ENCODE results near the gene SNRPD2.
"Not testable (repeated sequence)": the region's sequence is repeated elsewhere in the genome, so short reads cannot be mapped to it uniquely, and the experiment has no call there.

Gene SNRPD2

DNA sequence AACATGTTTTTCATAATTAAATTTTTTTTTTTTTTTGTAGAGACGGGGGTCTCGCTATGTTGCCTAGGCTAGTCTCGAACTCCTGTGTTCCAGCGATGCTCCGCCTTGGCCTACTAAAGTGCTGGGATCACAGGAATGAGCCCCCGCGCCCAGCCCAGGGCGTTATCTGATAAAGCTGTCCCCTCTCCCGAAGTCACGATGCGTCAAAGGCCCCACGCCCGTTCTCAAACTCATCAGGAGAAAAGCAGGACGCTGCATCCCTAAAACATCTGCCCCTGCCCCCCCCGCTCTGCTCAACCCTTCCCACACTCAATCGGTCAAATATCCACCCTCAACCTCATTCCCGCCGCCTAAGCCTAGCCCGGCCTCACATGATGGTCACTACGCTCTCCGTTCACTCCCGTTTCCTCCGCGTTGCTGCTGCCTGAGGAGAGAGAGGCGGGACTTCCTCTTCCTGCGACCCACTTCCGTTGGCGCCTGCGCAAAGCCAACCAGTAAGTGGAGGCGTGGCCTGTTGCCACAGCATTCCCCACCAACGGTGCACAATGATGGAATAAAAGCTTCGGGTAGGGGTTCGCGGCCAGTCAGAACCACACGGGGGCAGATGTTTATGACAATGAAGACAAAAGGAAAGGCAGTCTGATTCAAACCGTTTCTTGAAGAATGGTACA, at the start of gene SNRPD2:
Gene SNRPD2, minus strand, starts transcription at position 438 of the 671 bp plus-strand sequence. Its CDS starts 65 bp downstream, at position 373.
- DNase-seq (ENCODE audit: low spot score) = peak; percentile 91
- TF ChIP-seq, protein P1, sequence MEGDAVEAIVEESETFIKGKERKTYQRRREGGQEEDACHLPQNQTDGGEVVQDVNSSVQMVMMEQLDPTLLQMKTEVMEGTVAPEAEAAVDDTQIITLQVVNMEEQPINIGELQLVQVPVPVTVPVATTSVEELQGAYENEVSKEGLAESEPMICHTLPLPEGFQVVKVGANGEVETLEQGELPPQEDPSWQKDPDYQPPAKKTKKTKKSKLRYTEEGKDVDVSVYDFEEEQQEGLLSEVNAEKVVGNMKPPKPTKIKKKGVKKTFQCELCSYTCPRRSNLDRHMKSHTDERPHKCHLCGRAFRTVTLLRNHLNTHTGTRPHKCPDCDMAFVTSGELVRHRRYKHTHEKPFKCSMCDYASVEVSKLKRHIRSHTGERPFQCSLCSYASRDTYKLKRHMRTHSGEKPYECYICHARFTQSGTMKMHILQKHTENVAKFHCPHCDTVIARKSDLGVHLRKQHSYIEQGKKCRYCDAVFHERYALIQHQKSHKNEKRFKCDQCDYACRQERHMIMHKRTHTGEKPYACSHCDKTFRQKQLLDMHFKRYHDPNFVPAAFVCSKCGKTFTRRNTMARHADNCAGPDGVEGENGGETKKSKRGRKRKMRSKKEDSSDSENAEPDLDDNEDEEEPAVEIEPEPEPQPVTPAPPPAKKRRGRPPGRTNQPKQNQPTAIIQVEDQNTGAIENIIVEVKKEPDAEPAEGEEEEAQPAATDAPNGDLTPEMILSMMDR (IDR thresholded peaks at IDR 0.05; ENCODE audit: extremely low read depth, missing control alignments) = no peak

DNA sequence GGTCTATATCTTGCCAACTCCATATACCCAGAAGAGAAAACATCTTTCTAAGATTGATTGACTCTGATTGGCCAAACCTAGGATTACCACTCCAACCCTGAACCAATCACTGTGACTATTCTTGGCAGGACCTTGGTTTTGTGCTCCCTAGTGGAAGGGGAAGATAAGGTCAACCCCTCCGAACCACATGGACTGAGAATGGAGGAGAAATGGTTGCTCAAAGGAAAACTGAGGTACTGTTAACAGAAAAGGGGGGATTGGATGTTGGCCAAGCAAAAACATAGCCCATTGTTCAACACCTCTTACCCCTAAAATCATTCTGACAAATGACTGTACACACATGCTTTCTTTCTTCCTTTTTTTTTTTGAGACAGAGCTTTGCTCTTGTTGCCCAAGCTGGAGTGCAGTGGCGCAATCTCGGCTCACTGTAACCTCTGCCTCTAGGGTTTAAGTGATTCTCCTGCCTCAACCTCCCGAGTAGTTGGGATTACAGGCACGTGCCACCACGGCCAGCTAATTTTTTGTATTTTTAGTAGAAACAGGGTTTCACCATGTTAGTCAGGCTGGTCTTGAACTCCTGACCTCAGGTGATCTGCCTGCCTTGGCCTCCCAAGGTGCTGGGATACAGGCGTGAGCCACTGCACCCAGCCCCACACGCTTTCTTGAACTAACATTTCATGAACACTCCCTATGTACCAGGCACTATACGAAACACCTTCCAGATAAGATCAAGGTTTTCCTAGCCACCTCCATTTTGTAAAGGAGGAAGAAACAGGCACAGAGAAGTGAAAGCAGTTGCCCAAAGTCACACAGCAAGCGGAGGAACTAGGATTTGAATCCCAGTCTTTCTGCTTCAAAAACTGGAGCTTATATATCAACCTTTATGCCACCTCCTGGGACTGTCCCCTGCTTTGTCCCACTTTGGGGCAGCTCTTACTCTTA, 48.0 kb upstream of the SNRPD2 start:
- no peak for DNase-seq (ENCODE audit: low spot score)

GRCh38 chr19:45733160-45733810, 41.5 kb upstream of the SNRPD2 start, which contains the start of gene MEIOSIN:
MEIOSIN (plus strand) TSS chr19:45733439; CDS start chr19:45735377, 1,938 bp downstream.
- no peak for DNase-seq (ENCODE audit: low spot score)
- TF ChIP-seq, protein P1 (IDR thresholded peaks at IDR 0.05; ENCODE audit: extremely low read depth, missing control alignments) = no peak

More for the DNA sequence above, 48.0 kb upstream of the SNRPD2 start:
- TF ChIP-seq, protein P1 (IDR thresholded peaks at IDR 0.05; ENCODE audit: extremely low read depth, missing control alignments) = no peak

DNA sequence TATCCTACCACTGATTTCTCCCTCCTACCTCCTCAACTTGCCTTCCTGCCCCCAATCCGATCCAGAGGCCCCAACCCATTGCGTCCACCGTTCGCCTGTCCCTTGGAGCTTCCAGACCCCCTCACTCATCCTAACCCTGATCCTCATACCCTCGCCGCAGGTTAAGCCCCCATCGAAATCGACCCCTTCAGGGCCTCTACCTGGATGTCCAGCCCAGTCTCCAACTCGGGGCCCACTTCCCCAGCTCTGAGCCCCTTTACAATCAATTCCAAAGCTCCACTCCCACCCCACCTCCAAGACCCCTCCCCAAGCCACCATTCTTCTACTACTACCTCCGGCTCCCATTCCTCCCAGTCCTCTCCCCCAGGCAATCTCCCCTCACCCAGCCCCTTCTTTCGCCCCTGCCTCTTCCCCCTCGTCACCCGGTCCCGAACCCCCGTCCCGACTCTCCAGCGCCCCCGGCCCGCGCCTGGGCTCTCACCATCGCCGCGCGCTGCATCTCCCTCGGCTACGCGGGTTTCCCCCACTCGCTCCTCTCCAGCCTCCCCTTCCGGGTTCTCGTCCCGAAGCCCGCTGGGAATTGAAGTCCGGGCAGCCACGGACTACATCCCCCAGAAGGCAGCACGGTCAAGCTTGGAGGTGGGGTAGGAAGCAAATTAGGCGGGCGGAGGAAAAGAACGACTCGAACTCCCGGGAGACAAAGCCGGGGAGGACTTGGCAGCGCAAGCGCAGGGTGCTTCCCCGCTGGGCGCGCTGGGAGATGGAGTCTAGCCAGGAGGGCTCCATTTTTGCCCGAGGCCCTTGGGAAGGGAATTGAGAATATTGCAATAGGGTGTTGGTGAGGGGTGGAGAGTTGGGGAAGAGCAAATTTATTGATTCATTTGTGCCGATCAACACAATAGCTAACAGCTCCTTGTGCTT, 38.9 kb upstream of the SNRPD2 start, which contains the start of gene FBXO46:
Gene FBXO46, minus strand, starts transcription at position 529 of the 921 bp plus-strand sequence. CDS start 17,401 bp downstream, outside the sequence.
- TF ChIP-seq, protein P1 (IDR thresholded peaks at IDR 0.05; ENCODE audit: extremely low read depth, missing control alignments) = peak; percentile 31
- peak; percentile 96 for DNase-seq (ENCODE audit: low spot score)

DNA sequence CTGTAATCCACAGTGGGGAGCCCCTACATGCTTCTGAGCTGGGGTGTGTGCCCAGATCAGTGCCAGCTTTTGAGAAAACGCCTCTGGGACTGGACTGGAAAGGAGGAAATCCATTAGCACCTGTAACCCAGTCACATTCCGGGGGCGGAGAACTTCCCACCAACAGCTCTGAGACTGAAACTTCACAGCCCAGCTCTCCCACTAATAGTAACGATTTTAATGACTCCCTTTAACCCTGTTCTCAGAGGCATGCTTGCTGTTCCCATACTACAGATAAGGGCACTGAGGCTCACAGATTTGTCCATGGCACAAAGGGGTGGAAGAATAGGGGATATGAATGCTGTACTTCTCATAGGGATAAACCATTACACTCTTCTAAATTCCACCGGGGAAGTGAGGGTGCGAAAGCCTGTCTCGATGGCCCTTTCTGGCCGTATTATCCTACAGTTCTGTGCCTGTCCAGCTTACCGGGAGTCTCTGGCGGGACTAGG, 38.1 kb upstream of the SNRPD2 start:
- peak; percentile 60 for DNase-seq (ENCODE audit: low spot score)
- TF ChIP-seq, protein P1 (IDR thresholded peaks at IDR 0.05; ENCODE audit: extremely low read depth, missing control alignments) = no peak

DNA sequence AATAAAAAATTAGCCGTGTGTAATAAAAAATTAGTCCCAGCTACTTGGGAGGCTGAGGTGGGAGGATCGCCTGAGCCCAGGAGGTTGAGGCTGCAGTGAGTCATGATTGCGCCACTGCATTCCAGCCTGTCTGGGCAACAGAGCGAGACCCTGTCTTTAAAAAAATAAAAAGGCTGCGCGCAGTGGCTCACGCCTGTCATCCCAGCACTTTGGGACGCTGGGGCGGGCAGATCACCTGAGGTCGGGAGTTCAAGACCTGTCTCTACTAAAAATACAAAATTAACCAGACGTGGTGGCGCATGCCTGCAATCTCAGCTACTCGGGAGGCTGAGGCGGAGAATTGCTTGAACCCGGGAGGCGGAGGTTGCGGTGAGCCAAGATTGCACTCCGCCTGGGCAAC, 36.9 kb upstream of the SNRPD2 start:
- not testable (repeated sequence) for DNase-seq (ENCODE audit: low spot score)

DNA sequence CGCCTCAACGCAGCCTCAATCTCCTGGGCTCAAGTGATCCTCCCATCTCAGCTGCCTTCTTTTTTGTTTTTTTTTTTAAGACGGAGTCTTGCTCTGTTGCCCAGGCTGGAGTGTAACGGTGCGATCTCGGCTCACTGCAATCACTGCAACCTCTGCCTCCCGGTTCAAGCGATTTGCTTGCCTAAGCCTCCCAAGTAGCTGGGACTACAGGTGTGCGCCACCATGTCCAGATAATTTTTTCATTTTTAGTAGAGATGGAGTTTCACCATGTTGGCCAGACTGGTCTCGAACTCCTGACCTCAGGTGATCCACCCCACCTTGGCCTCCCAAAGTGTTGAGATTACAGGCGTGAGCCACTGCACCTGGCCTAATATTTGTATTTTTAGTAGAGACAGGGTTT, 28.3 kb upstream of the SNRPD2 start:
- not testable (repeated sequence) for DNase-seq (ENCODE audit: low spot score)
